Measurements from ENCODE around the gene PVALB.

- TF ChIP-seq CTCF (IDR thresholded peaks at IDR 0.05; ENCODE audit: insufficient read depth, low read length) (no peak), POLR2AphosphoS5 (IDR thresholded peaks at IDR 0.05; ENCODE audit: low read depth) (no peak)
These were observed 49.6 kb downstream of the PVALB start for GRCh38 chr22:36767035-36767775.

Data from HL-60 (cell line).